22Rv1 (cell line): ENCODE measurements around the gene AGAP1.

Experiments
- ZFX ChIP-seq: fragments of 450-650 bp; IDR thresholded peaks from 2 replicates; pipeline ENCODE4 v1.6.1; 2017; ENCODE audit warnings: antibody characterized with exemption, borderline replicate concordance
- TF ChIP-seq, protein P1 (sequence below): fragments of 450-650 bp; IDR thresholded peaks from 2 replicates; pipeline ENCODE4 v1.5.1; 2017; ENCODE audit warnings: mild to moderate bottlenecking

DNA sequence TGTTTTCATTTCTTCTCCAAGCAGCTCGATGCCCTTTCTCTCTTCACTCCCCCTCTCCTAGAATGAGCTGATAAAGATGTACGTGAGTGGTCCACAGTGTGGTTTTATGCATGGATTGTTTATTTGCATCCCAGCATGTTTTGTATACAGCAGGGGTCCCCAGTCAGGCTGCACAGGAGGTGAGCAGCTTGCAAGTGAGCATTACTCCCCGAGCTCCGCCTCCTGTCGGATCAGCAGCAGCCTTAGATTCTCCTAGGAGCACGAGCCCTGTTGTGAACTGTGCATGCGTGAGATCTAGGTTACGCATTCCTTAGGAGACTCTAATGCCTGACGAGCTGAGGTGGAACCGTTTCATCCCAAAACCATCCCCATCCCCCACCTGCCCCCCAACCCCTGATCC is 262.6 kb downstream of the AGAP1 start:
- TF ChIP-seq, protein P1, sequence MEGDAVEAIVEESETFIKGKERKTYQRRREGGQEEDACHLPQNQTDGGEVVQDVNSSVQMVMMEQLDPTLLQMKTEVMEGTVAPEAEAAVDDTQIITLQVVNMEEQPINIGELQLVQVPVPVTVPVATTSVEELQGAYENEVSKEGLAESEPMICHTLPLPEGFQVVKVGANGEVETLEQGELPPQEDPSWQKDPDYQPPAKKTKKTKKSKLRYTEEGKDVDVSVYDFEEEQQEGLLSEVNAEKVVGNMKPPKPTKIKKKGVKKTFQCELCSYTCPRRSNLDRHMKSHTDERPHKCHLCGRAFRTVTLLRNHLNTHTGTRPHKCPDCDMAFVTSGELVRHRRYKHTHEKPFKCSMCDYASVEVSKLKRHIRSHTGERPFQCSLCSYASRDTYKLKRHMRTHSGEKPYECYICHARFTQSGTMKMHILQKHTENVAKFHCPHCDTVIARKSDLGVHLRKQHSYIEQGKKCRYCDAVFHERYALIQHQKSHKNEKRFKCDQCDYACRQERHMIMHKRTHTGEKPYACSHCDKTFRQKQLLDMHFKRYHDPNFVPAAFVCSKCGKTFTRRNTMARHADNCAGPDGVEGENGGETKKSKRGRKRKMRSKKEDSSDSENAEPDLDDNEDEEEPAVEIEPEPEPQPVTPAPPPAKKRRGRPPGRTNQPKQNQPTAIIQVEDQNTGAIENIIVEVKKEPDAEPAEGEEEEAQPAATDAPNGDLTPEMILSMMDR = no peak
- no peak for TF ChIP-seq ZFX
